Stimulated activated CD8-positive, alpha-beta memory T cell treated with anti-CD3 and anti-CD28 coated beads, Interleukin-4, amount 100 ng/mL, for 1 hour (primary cell): ENCODE data around the gene PPP1R18.
"Not testable (repeated sequence)": the region's sequence is repeated elsewhere in the genome, so short reads cannot be mapped to it uniquely, and the experiment has no call there.

Source experiments
- DNase-seq, 2 donors: peaks; one replicate each; pipeline ENCODE4 v3.0.0-alpha.2; 2020; ENCODE audit warnings: low read depth in 2 of 2, low spot score in 1 of 2

PPP1R18 gene

GRCh38 chr6:30720738-30721197 is 34.3 kb upstream of the PPP1R18 start:
- no peak for DNase-seq

- peak; percentile 76 to 90 for DNase-seq
Measured at GRCh38 chr6:30719791-30720737, 33.6 kb upstream of the PPP1R18 start, which contains the start of gene TUBB. TUBB (plus strand) TSS chr6:30720352; CDS start chr6:30720507, 155 bp downstream.

- no peak for DNase-seq
Measured at GRCh38 chr6:30719356-30719755, 32.9 kb upstream of the PPP1R18 start.

GRCh38 chr6:30717845-30718720 is 31.6 kb upstream of the PPP1R18 start:
- DNase-seq: not testable (repeated sequence)

- peak; percentile 93 to 98 for DNase-seq
Measured at GRCh38 chr6:30717129-30717844, 30.8 kb upstream of the PPP1R18 start, which contains the start of gene MDC1. MDC1 (minus strand) TSS chr6:30717281; CDS start chr6:30715175, 2,106 bp downstream.

- DNase-seq: no peak
Measured at GRCh38 chr6:30716879-30717128, 30.4 kb upstream of the PPP1R18 start.

- no peak for DNase-seq
Measured at GRCh38 chr6:30714263-30714662, 27.8 kb upstream of the PPP1R18 start.

GRCh38 chr6:30712441-30712945 is 26.0 kb upstream of the PPP1R18 start:
- no peak for DNase-seq

GRCh38 chr6:30711758-30712380 is 25.4 kb upstream of the PPP1R18 start:
- DNase-seq: no peak

- DNase-seq: no peak
Measured at GRCh38 chr6:30709101-30709868, 22.8 kb upstream of the PPP1R18 start.

GRCh38 chr6:30707281-30707850 is 20.9 kb upstream of the PPP1R18 start:
- no peak for DNase-seq

- no peak for DNase-seq
Measured at GRCh38 chr6:30705620-30706019, 19.2 kb upstream of the PPP1R18 start.

GRCh38 chr6:30703821-30704220 is 17.4 kb upstream of the PPP1R18 start:
- DNase-seq: no peak

GRCh38 chr6:30703011-30703410 is 16.6 kb upstream of the PPP1R18 start:
- DNase-seq: no peak

- DNase-seq: no peak
Measured at GRCh38 chr6:30700340-30700739, 13.9 kb upstream of the PPP1R18 start.

GRCh38 chr6:30696432-30696831 is 10.0 kb upstream of the PPP1R18 start:
- no peak for DNase-seq

- no peak for DNase-seq
Measured at GRCh38 chr6:30691208-30691847, 4.9 kb upstream of the PPP1R18 start.

GRCh38 chr6:30690403-30691207 is 4.2 kb upstream of the PPP1R18 start, which contains the start of gene NRM:
NRM (minus strand) TSS chr6:30690984; CDS start chr6:30690974, 10 bp downstream.
- DNase-seq: peak in 1 of 2 donors; percentile 48
